ENCODE measurements around the gene CAST.

DNA sequence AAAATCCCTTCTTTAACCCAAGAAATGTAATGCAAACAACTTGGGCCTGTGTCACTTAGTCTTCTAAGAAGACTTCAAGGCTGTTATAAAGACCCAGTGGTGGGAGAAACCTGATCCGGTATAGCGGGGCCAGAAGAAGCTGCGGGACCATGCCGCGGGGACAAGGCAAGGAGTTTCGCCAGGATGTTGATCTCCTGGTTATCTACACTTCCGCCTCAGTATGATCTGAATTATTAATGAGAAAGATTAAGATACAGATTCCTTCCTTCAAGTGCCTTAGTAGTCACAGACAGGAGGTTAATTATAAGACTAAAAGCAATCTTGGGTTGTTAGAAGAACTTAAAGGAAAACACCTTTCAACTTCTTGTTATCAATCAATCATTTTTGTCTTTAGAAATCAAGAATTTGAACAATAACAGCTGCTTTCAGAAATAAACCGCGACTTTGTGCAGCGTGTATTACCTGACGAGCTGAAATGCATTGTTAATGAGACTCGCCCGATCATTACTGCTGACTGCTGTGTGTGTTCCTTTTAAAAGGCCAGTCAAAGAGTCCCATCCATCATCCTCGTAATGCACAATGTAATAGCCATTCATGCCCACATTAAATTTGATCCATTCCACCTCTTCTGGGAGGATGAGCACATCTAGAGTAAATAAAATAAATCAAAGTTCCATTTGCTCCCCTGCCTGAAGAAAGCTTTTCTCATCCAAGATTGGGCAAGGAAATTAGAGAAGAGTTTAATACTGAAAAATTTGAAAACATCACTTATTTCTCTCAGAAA is 123.3 kb downstream of the CAST start:
- no peak for TF ChIP-seq GATA3 (IDR thresholded peaks at IDR 0.05; ENCODE audit: low read depth, low read length)
- no peak for TF ChIP-seq GATA2 (IDR thresholded peaks at IDR 0.05; ENCODE audit: low read depth, low read length)

Measured in SH-SY5Y (cell line).